HEK293 (cell line): ENCODE results near the gene PCMT1.

Experiments
- BCL11B ChIP-seq: fragments of 450-650 bp; formaldehyde crosslinking; IDR thresholded peaks from 2 replicates; pipeline ENCODE4 v1.5.1; 2016; ENCODE audit warnings: low read depth, missing biosample characterization, missing genetic modification characterization
- CTCF ChIP-seq: fragments of 450-650 bp; formaldehyde crosslinking; IDR thresholded peaks from 2 replicates; pipeline ENCODE4 v1.5.1; 2016; ENCODE audit warnings: missing biosample characterization, missing genetic modification characterization
- SALL2 ChIP-seq: fragments of 450-650 bp; formaldehyde crosslinking; IDR thresholded peaks from 2 replicates; pipeline ENCODE4 v1.5.0; 2017; ENCODE audit warnings: missing biosample characterization, mild to moderate bottlenecking, missing genetic modification characterization, borderline replicate concordance
- ZNF274 ChIP-seq, 2 experiments: fragments of 200-500 bp in 1 of 2; fragments of 450-650 bp in 1 of 2; sonication (Bioruptor generic) in 1 of 2; formaldehyde crosslinking in 1 of 2; IDR thresholded peaks; 2 replicates each; pipeline versions ENCODE4 v1.5.1 to v1.6.1; 2014 to 2016; ENCODE audit warnings: borderline replicate concordance in 1 of 2, inconsistent platforms in 1 of 2, low read length in 1 of 2, missing biosample characterization in 1 of 2, missing genetic modification characterization in 1 of 2
- ZNF416 ChIP-seq: fragments of 450-650 bp; formaldehyde crosslinking; IDR thresholded peaks from 2 replicates; pipeline ENCODE4 v1.5.1; 2016; ENCODE audit warnings: missing biosample characterization, missing genetic modification characterization
- ZNF555 ChIP-seq: fragments of 450-650 bp; formaldehyde crosslinking; conservative IDR thresholded peaks from 2 replicates; pipeline ENCODE4 v1.5.1; 2017; ENCODE audit warnings: missing biosample characterization, mild to moderate bottlenecking, missing genetic modification characterization, inconsistent platforms
- ZNF785 ChIP-seq: fragments of 450-650 bp; formaldehyde crosslinking; IDR thresholded peaks from 2 replicates; pipeline ENCODE4 v1.5.1; 2016; ENCODE audit warnings: missing biosample characterization, missing genetic modification characterization

GRCh38 chr6:149729824-149730223 lies 19.7 kb upstream of the PCMT1 start:
- TF ChIP-seq CTCF (tag by site-specific recombination) (no peak), ZNF555 (tag by site-specific recombination) (no peak), ZNF785 (no peak), ZNF416 (tag by site-specific recombination) (no peak), ZNF274 (IDR thresholded peaks at IDR 0.05; ENCODE audit: low read length) (no peak), ZNF274 (tag by site-specific recombination; IDR thresholded peaks at IDR 0.05; ENCODE audit: borderline replicate concordance) (no peak), BCL11B (tag by site-specific recombination) (no peak), SALL2 (no peak)
